BJ (cell line): ENCODE results near the gene THAP5. TPM values are rescaled to one million over a fixed set of nuclear protein-coding genes. Genes with fewer than 3 reads are reported as not detected.
"Not testable (repeated sequence)": the region's sequence is repeated elsewhere in the genome, so short reads cannot be mapped to it uniquely, and the experiment has no call there.

Experiments used
- CTCF ChIA-PET: fragments of 350-600 bp; formaldehyde crosslinking; extraction: SDS; loops from one replicate; lab custom pipeline; 2021; ENCODE audit warnings: antibody characterized with exemption, inconsistent platforms; lab: Yijun Ruan, JAX
- POLR2A ChIA-PET: fragments of 300-600 bp; sonication (Branson Sonifier 250); formaldehyde crosslinking; extraction: SDS; loops from one replicate; lab custom pipeline; 2021; ENCODE audit warnings: antibody characterized with exemption; lab: Charles Lee
- DNase-seq: peaks from one replicate; pipeline ENCODE4 v3.0.0-alpha.2; 2011; ENCODE audit warnings: low read depth
- H3K27me3 ChIP-seq: 2 replicates; pipeline ENCODE4 v1.6.0; 2011; ENCODE audit warnings: low read length; ENCODE audit not compliant: control insufficient read depth, insufficient read depth
- H3K36me3 ChIP-seq: 2 replicates; pipeline ENCODE4 v1.5.1; 2011; ENCODE audit warnings: low read length; ENCODE audit not compliant: control insufficient read depth, insufficient read depth
- H3K4me3 ChIP-seq: 2 replicates; pipeline ENCODE4 v1.5.1; 2011; ENCODE audit warnings: low read depth, mild to moderate bottlenecking, control low read depth, low read length
- CTCF ChIP-seq: IDR thresholded peaks from 2 replicates; pipeline ENCODE4 v1.5.1; 2011; ENCODE audit warnings: low read depth, mild to moderate bottlenecking, control low read depth, inconsistent platforms, low read length, moderate library complexity; ENCODE audit not compliant: insufficient read depth
- polyA plus RNA-seq: library from polyadenylated mRNA; depleted of rRNA; stranded (reverse); fragments of >200 nt; gene quantifications from 2 replicates; pipeline ENCODE4 v1.2.3, GENCODE V29; 2011

THAP5 gene
- polyA plus RNA-seq, 1 experiment = 4.9 TPM

GRCh38 chr7:108557191-108557590, 12.3 kb downstream of the THAP5 start:
- CTCF ChIA-PET = no interaction called here
- no peaks in the 10 kb centered on the region for H3K36me3 ChIP-seq
- no peak for TF ChIP-seq CTCF
- POLR2A ChIA-PET = no interaction called here
- no peak overlapping the region for H3K4me3 ChIP-seq
- H3K27me3 ChIP-seq = no peaks in the 10 kb centered on the region
- no peak for DNase-seq

GRCh38 chr7:108556665-108557064, 12.8 kb downstream of the THAP5 start:
- POLR2A ChIA-PET, H3K36me3 ChIP-seq, CTCF ChIA-PET, H3K27me3 ChIP-seq, H3K4me3 ChIP-seq, DNase-seq: not testable (repeated sequence)

GRCh38 chr7:108548141-108548896, 21.2 kb downstream of the THAP5 start:
- DNase-seq, H3K4me3 ChIP-seq, H3K36me3 ChIP-seq, H3K27me3 ChIP-seq, POLR2A ChIA-PET: not testable (repeated sequence)
- CTCF ChIA-PET = interaction anchor here (1.1 to 1.2 kb wide), 2 partner anchors 9 to 17 kb away, joined by 3 read pairs; no protein-coding TSS in a partner anchor

GRCh38 chr7:108541478-108541877, 28.0 kb downstream of the THAP5 start:
- no peak overlapping the region for H3K4me3 ChIP-seq
- CTCF ChIA-PET = no interaction called here

GRCh38 chr7:108538685-108539084, 30.8 kb downstream of the THAP5 start:
- H3K4me3 ChIP-seq, H3K27me3 ChIP-seq, H3K36me3 ChIP-seq, POLR2A ChIA-PET, DNase-seq: not testable (repeated sequence)
- CTCF ChIA-PET = interaction anchor here (0.7 to 1.4 kb wide), 2 partner anchors 9 to 458 kb away, joined by 3 read pairs; no protein-coding TSS in a partner anchor

More at GRCh38 chr7:108541478-108541877, 28.0 kb downstream of the THAP5 start:
- H3K27me3 ChIP-seq = no peaks in the 10 kb centered on the region
- no peaks in the 10 kb centered on the region for H3K36me3 ChIP-seq
- DNase-seq = no peak
- no peak for TF ChIP-seq CTCF
- POLR2A ChIA-PET = no interaction called here

- H3K36me3 ChIP-seq, POLR2A ChIA-PET, DNase-seq, H3K4me3 ChIP-seq, H3K27me3 ChIP-seq: not testable (repeated sequence)
- CTCF ChIA-PET = interaction anchor here (0.7 to 1.4 kb wide), 2 partner anchors 10 to 457 kb away, joined by 3 read pairs; no protein-coding TSS in a partner anchor
These were observed 31.3 kb downstream of the THAP5 start for GRCh38 chr7:108538236-108538635.

- Histone ChIP-seq H3K27me3 (no peaks in the 10 kb centered on the region), H3K36me3 (no peaks in the 10 kb centered on the region), H3K4me3 (no peak overlapping the region)
- CTCF ChIA-PET = no interaction called here
- POLR2A ChIA-PET = no interaction called here
- TF ChIP-seq CTCF = no peak
- DNase-seq = no peak
These were observed 32.3 kb downstream of the THAP5 start for GRCh38 chr7:108537229-108537628.
